OCI-LY1 (cell line): Measurements from ENCODE around the gene ZNF100.
"Not testable (repeated sequence)": the region's sequence is repeated elsewhere in the genome, so short reads cannot be mapped to it uniquely, and the experiment has no call there.

Source experiments
- H2AFZ ChIP-seq: fragments of 200-600 bp; sonication (generic), shearing (Covaris generic); 2 replicates; pipeline ENCODE4 v1.6.0; 2014; ENCODE audit warnings: antibody characterized with exemption, mild to moderate bottlenecking, low read length
- H3F3A ChIP-seq: fragments of 200-600 bp; sonication (generic), shearing (Covaris generic); 2 replicates; pipeline ENCODE4 v1.6.0; 2014; ENCODE audit warnings: mild to moderate bottlenecking, antibody characterized with exemption, low read length, moderate library complexity; ENCODE audit not compliant: insufficient read depth
- H3K27ac ChIP-seq: fragments of 200-600 bp; sonication (generic); 2 replicates; pipeline ENCODE4 v1.5.1; 2014; ENCODE audit warnings: low read length, mixed run types, mild to moderate bottlenecking, low read depth; ENCODE audit not compliant: poor library complexity, severe bottlenecking
- H3K27me3 ChIP-seq: fragments of 200-600 bp; sonication (generic); 2 replicates; pipeline ENCODE4 v1.6.0; 2014; ENCODE audit warnings: antibody characterized with exemption, mild to moderate bottlenecking, low read length, moderate library complexity; ENCODE audit not compliant: insufficient read depth
- H3K36me3 ChIP-seq: fragments of 200-600 bp; sonication (generic); 2 replicates; pipeline ENCODE4 v1.6.1; 2014; ENCODE audit warnings: mild to moderate bottlenecking, antibody characterized with exemption, low read length, moderate library complexity, mixed read lengths; ENCODE audit not compliant: insufficient read depth
- H3K4me1 ChIP-seq: fragments of 200-600 bp; sonication (generic); 2 replicates; pipeline ENCODE4 v1.5.1; 2014; ENCODE audit warnings: mild to moderate bottlenecking, low read length, moderate library complexity; ENCODE audit not compliant: insufficient read depth, severe bottlenecking
- H3K4me2 ChIP-seq: fragments of 200-600 bp; sonication (generic), shearing (Covaris generic); 2 replicates; pipeline ENCODE4 v1.6.1; 2014; ENCODE audit warnings: low read length
- H3K4me3 ChIP-seq: fragments of 200-600 bp; sonication (generic); 2 replicates; pipeline ENCODE4 v1.5.1; 2014; ENCODE audit warnings: low read length, low read depth, mild to moderate bottlenecking, mixed read lengths; ENCODE audit not compliant: poor library complexity, severe bottlenecking
- H3K79me2 ChIP-seq: fragments of 200-600 bp; shearing (Covaris generic); 2 replicates; pipeline ENCODE4 v1.6.1; 2016; ENCODE audit warnings: mixed run types, low read length, mixed read lengths; ENCODE audit not compliant: insufficient read depth
- H3K9ac ChIP-seq: fragments of 200-600 bp; sonication (generic), shearing (Covaris generic); 2 replicates; pipeline ENCODE4 v1.6.1; 2014; ENCODE audit warnings: mild to moderate bottlenecking, low read length, mixed read lengths
- H3K9me2 ChIP-seq: fragments of 200-600 bp; sonication (generic), shearing (Covaris generic); 2 replicates; pipeline ENCODE4 v1.6.1; 2014; ENCODE audit warnings: low read depth, mild to moderate bottlenecking, low read length, mixed read lengths
- H3K9me3 ChIP-seq: fragments of 200-600 bp; shearing (Covaris generic); 2 replicates; pipeline ENCODE4 v1.6.1; 2014; ENCODE audit warnings: low read length, mixed read lengths
- H4K20me1 ChIP-seq: fragments of 200-600 bp; sonication (generic), shearing (Covaris generic); 2 replicates; pipeline ENCODE4 v1.6.0; 2016; ENCODE audit warnings: mild to moderate bottlenecking, low read length; ENCODE audit not compliant: insufficient read depth
- CTCF ChIP-seq: fragments of 200-600 bp; sonication (generic), shearing (Covaris generic); IDR thresholded peaks from 2 replicates; pipeline ENCODE4 v1.5.1; 2017; ENCODE audit warnings: mild to moderate bottlenecking, antibody characterized with exemption, low read length, moderate library complexity, mixed read lengths
- EZH2 ChIP-seq: fragments of 200-600 bp; sonication (generic), shearing (Covaris generic); IDR thresholded peaks from 2 replicates; pipeline ENCODE4 v1.8.0; 2017; ENCODE audit warnings: borderline replicate concordance, mixed run types, mild to moderate bottlenecking, antibody characterized with exemption, low read length, moderate library complexity, mixed read lengths

Gene ZNF100

GRCh38 chr19:21765151-21765550, 2.2 kb downstream of the ZNF100 start:
- H3K27ac ChIP-seq: no peak overlapping the region
- H3K36me3 ChIP-seq: peaks cover 63% of the 10 kb centered on the region
- peaks cover 16% of the 10 kb centered on the region for H3K79me2 ChIP-seq
- H3K9ac ChIP-seq: no peak overlapping the region
- no peaks in the 10 kb centered on the region for H3K27me3 ChIP-seq
- peaks cover 9% of the 10 kb centered on the region for H3K4me1 ChIP-seq
- H3K4me3 ChIP-seq: no peak overlapping the region
- no peaks in the 10 kb centered on the region for H4K20me1 ChIP-seq
- H3K4me2 ChIP-seq: no peak overlapping the region
- no peak overlapping the region for H2AFZ ChIP-seq
- H3K9me3 ChIP-seq: peaks cover 18% of the 10 kb centered on the region
- H3F3A ChIP-seq: no peaks in the 10 kb centered on the region
- no peak for TF ChIP-seq EZH2
- TF ChIP-seq CTCF: no peak
- H3K9me2 ChIP-seq: no peaks in the 10 kb centered on the region

DNA sequence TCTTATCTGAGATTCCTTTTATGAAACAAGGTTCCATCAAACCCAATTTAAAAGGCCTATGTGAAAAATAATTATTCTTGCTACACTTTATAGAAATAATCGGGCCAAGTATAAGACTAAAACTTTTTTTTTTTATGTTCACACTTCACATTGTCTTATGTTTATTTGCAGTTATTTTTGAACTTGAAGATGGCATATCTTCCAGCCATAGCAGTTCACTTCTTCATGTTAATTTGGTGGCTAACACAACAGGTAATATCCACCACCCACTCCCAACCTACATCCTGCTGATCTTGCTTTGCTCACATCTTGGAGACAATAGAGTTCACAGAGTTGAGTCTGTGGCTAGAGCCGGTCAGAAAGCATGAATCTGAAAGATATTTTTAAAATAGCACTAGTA, 5.8 kb downstream of the ZNF100 start:
- not testable (repeated sequence) for H3K4me3 ChIP-seq, H3K27ac ChIP-seq, H3K4me1 ChIP-seq, H3K9me2 ChIP-seq, H3K4me2 ChIP-seq, H3K27me3 ChIP-seq, H3F3A ChIP-seq, H4K20me1 ChIP-seq, H2AFZ ChIP-seq, H3K9ac ChIP-seq
- H3K9me3 ChIP-seq: peaks cover 37% of the 10 kb centered on the region
- peaks cover 99% of the 10 kb centered on the region for H3K36me3 ChIP-seq
- H3K79me2 ChIP-seq: peaks cover 11% of the 10 kb centered on the region

- Histone ChIP-seq H3K79me2 (0 out of 2 replicates have a peak, but pooled peaks cover 5% of the 10 kb centered on the region), H3K9me3 (peaks cover 33% of the 10 kb centered on the region), H3F3A (no peaks in the 10 kb centered on the region), H3K27ac (no peak overlapping the region), H3K9me2 (no peaks in the 10 kb centered on the region), H3K36me3 (peaks cover 98% of the 10 kb centered on the region), H3K27me3 (no peaks in the 10 kb centered on the region), H4K20me1 (no peaks in the 10 kb centered on the region), H2AFZ (no peak overlapping the region), H3K9ac (no peak overlapping the region), H3K4me3 (no peak overlapping the region), H3K4me2 (no peak overlapping the region), H3K4me1 (no peaks in the 10 kb centered on the region)
- no peak for TF ChIP-seq EZH2
- TF ChIP-seq CTCF: no peak
Observed at GRCh38 chr19:21758296-21758695, 9.1 kb downstream of the ZNF100 start.

- H3K4me3 ChIP-seq, H3K79me2 ChIP-seq, H3K4me2 ChIP-seq, H4K20me1 ChIP-seq, H3K9ac ChIP-seq, H3F3A ChIP-seq, H3K9me2 ChIP-seq, H2AFZ ChIP-seq, H3K27me3 ChIP-seq, H3K27ac ChIP-seq, H3K4me1 ChIP-seq: not testable (repeated sequence)
- H3K36me3 ChIP-seq: peaks cover 98% of the 10 kb centered on the region
- peaks cover 21% of the 10 kb centered on the region for H3K9me3 ChIP-seq
Observed at GRCh38 chr19:21755555-21755954, 11.8 kb downstream of the ZNF100 start.
